GM19023 (cell line): ENCODE results near the gene DIABLO.
"Not testable (repeated sequence)": the region's sequence is repeated elsewhere in the genome, so short reads cannot be mapped to it uniquely, and the experiment has no call there.

Source experiments
- ATAC-seq: cut with Tn5 transposase; IDR thresholded peaks from one replicate; pipeline ENCODE4 v1.9.1; 2021; ENCODE audit warnings: mild to moderate bottlenecking, moderate library complexity; ENCODE audit not compliant: unreplicated experiment

The DIABLO gene

DNA sequence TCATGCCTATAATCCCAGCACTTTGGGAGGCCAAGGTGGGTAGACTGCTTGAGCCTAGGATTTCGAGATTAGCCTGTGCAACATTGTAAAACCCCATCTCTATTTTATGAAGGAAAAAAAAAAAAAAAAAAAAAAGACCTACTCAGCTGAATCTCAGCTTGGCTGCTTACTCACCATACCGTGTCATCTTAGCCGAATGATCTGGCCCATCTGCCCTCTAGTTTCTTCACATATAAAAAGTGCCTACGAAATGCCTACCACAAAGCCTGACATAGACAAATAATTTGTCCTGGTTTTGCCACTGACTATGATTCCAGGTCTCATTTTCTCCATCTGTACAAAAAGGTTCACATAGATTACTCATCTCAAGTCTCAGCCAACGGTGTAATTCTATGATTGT is 10.1 kb downstream of the DIABLO start:
- no peak for ATAC-seq

DNA sequence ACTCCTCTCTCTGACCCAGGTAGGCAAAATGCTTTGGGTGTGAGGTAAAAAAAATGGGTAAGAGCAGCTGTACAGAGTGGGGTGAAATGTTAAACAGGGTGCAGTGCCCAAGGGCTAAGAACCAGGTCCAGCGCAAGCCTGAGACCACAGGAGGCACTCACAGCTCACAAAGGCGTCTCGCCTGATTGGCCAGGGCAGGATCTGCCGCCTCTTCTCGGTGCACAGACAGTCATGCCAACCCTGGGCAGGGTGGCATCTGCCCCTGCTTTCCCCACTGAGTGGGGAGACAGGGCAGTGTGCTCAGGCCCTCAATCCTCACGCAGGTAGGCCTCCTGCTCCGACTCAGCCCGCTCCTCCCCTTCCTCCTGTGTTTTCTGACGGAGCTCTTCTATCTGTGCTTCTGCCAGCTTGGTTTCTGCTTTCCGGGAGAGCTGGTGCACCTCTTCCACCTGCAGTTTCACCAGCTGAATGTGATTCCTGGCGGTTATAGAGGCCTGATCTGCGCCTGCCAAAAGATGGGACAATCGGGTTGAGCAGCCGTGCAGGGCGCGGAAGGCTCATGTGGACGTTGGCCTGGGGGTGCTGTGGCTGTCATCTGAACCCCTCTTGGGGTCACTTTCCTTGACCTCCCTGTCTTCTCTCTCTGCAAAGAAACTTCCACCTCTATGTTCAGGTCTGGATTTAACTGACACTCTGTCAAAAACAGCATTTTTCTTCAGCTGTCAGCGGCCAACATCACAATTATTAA is 17.6 kb downstream of the DIABLO start:
- no peak for ATAC-seq

DNA sequence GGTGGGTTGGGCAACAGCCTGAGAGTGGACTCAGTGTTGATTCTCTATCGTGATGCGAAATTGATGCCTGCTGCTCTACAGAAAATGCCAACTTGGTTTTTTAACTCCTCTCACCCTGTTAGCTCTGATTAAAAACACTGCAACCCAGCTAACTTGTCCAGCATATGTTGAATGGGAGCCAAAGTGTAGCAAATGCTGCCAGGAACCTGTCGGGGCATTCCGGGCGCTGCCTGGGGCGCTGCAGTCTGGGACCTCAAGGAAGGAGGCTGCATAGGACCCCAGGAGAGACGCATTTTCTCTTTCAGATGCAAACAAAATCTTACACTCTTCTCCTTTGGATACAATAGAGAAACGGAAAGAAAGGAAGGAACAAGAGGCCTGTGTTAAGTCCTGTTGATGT is 18.5 kb downstream of the DIABLO start:
- no peak for ATAC-seq

DNA sequence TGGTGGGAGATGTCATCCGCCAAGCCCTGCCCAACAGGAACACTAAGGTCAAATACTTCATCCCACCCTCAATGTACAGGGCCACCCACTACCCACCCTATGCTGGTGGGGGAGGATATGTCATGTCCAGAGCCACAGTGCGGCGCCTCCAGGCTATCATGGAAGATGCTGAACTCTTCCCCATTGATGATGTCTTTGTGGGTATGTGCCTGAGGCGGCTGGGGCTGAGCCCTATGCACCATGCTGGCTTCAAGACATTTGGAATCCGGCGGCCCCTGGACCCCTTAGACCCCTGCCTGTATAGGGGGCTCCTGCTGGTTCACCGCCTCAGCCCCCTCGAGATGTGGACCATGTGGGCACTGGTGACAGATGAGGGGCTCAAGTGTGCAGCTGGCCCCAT is 18.9 kb downstream of the DIABLO start:
- no peak for ATAC-seq

DNA sequence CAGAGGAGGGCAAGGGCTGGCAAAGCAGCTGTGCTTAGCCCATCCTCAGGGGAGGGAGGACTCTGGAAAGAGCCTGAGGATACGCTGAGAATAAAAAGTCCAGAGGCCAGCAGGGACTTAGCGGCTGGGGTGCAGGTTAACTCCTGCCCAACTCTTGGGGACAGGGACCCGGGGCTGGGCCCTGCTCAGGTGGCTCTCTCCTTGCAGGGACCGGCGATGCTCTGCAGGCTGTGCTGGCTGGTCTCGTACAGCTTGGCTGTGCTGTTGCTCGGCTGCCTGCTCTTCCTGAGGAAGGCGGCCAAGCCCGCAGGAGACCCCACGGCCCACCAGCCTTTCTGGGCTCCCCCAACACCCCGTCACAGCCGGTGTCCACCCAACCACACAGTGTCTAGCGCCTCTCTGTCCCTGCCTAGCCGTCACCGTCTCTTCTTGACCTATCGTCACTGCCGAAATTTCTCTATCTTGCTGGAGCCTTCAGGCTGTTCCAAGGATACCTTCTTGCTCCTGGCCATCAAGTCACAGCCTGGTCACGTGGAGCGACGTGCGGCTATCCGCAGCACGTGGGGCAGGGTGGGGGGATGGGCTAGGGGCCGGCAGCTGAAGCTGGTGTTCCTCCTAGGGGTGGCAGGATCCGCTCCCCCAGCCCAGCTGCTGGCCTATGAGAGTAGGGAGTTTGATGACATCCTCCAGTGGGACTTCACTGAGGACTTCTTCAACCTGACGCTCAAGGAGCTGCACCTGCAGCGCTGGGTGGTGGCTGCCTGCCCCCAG is 19.6 kb downstream of the DIABLO start:
- no peak for ATAC-seq

DNA sequence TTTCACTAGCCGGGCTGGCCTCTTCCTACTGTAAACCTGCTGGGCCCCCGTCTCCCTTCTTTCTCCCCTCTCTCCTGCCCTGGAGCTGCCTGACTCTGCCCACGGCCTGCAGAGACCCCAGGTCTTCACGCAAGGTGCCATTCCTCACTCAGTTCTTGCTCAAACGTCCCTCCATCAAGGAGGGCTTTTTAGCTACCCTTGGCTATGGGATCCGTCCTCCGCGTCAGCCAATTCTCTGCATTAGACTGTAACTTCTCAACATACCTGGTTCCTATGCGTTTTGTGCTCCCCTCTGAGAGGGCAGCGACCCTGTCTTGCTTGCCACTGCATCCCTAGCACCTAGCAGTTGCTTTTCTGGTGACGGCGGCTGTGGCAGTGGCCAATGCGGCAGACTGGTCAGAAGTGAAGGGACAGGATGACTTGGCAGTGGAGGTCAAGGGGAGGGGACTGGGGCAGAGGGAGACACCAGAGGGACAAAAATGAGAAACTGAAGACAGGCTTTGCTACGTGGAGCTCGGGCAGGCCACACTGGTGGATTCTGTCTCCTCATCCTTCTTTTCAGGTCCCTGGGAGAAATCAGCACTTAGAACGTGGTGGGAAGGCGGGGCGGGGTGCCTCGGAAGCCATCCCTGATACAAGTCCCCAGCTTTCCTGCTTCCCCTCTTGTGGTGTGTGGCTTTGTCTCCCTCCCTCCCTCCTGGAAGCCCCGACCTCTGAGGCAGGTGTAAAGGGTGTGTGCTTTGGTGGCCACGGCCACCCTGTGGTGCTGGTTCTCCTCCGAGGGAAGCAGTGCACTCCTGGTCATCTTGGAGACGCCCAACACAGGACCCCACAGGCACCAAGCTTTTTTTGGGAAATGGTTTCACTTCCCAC is 20.6 kb downstream of the DIABLO start:
- no peak for ATAC-seq

DNA sequence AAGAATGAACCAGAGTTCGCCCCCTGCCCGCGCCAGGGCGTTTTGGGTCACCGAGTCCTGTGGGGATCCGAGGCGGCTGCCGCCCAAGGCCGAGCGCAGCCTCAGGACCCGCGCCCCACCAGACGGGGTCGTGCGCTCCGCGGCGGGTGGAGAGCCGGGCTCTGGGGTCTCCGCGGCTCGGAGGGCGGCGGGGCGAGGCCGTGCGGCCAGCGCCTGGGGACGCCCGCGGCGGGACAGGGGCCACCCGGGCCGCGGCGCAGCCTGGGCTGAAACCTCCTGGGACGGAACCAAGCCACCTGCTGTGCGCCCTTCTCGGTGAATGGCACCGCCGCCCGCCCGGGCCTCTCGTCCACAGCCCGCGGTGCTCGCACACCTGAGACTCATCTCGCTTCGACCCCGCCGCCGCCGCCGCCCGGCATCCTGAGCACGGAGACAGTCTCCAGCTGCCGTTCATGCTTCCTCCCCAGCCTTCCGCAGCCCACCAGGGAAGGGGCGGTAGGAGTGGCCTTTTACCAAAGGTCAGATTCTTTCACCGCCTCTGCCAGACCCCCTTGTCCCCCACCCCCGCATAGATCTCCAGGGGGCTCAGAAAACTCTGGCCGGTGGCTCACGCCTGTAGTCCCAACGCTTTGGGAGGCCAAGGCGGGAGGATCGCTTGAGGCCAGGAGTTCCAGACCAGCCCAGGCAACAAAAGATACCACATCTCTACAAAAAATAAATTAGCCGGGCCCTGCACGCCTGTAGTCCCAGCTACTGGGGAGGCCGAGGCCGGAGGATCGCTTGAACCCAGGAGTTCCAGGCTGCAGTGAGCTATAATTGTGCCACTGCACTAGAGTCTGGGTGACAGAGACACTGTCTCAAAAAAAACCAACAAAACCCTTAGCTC is 21.4 kb downstream of the DIABLO start:
- ATAC-seq, result no peak

DNA sequence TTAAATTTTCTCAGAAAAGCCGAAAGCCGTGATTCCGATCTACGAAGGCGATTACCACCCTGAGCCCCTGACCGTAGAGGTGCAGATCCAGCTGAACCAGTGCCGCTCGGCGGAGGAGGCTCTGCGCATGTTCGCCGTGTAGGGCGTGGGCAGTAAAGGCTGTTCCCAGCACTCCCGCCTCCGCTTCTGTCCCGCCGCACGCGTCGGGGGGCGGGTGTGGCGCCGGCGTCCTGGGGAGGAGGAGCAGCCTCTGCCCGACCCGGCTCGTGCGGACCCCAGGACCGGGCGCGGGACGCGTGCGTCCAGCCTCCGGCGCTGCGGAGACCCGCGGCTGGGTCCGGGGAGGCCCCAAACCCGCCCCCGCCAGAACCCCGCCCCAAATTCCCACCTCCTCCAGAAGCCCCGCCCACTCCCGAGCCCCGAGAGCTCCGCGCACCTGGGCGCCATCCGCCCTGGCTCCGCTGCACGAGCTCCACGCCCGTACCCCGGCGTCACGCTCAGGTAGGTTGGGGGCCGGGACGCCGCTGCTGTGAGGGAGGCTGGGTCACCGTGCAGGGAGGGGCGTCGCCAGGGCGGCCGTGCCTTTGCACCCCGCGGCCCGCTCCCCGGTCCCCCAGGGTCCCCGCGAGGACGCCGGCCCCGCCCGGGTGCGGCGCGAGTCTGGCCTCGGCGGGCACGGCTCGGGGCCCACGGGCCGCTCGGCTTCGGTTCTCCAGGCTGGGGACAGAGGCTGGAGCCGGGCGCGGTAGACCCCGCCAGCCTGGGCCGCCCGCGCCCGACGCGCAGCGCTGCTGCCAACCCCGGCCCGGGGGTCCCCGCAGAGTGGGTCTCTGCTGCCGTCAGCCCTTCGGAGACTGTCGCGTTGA is 22.3 kb downstream of the DIABLO start, which contains the start of gene B3GNT4:
TSS of gene B3GNT4 (plus strand) at position 409 of the 866 bp plus-strand sequence. CDS start 910 bp downstream, outside the sequence.
- no peak for ATAC-seq

DNA sequence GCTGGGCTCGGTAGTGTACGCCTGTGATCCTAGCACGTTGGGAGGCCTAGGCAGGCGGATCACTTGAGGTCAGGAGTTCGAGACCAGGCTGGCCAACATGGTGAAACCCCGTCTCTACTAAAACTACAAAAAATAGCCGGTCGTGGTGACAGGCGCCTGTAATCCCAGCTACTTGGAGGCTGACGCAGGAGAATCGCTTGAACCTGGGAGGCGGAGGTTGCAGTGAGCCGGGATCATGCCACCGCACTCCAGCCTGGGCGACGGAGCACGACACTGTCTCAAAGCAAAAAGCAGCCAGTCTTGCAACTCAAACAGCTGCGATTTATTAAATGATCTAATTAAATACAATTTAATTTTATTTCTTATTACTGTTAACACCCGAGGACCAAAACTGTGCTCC is 23.0 kb downstream of the DIABLO start:
- ATAC-seq, result not testable (repeated sequence)

DNA sequence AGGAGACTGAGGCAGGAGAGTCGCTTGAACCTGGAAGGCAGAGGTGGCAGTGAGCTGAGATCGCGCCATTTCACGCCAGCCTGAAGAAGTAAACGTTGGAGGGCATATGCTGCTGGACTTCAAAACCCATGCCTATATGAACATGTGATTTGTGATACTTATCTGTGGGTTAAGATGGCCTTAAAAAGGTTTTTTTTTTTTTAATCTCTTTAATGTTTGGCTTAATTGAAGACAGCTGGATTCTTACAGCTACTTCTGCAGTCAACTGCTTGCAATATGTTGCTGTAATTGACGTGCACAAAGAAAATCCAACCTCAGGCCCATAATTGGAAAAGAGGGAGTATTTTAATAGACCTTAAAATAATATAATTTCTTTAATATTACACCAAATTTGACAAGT is 23.8 kb downstream of the DIABLO start:
- ATAC-seq, result no peak

DNA sequence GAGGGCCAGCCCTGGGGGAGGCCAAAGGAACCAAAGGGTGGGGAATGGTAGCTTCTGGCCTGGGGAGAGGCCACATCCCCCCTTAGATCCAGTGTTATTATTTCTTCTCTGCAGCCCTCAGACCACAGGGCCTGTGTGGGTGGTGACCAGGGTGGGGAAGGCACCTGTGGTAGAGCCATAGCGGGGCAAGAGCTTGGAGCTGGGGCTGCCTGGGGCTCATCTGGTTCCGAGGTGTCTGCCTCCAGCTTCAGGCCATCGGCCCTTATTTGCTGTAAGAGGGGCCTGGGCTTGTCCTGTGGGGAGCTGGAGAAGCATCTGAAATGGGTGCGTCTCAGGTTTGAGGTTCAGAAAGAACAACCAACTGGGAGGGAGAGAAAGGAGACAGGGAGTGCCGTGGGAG is 24.5 kb downstream of the DIABLO start:
- ATAC-seq, result no peak

DNA sequence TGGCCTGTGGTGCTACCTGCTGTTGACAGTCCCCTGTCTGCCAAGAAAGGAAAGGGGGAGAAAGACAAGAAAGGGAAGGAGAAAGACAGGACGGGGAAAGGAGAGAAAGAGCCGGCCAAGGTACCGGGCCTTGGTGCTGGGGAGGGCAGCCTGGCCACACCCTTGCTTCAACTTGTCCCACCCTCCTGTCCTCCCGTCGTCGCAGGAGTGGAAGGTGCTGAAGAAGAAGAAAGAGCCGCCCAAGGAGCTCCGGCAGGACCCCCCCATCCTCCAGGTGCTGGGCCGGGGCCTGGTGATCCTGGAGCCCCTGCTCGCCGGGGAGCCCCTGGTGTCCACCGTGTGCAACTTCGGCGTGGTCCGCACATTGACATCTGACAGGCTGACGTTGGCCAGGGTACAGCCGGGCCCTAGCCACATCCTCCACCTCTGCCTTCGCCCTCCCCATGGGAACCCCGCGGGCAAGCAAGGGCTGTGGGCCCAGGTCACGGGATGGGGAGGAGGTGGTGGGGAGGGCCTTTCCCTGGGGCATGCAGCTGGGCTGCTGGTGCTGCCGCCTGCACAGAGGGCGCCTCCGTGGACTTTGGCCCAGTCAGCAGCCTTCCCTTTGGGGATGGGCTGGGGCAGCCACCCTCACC is 25.2 kb downstream of the DIABLO start:
- no peak for ATAC-seq

DNA sequence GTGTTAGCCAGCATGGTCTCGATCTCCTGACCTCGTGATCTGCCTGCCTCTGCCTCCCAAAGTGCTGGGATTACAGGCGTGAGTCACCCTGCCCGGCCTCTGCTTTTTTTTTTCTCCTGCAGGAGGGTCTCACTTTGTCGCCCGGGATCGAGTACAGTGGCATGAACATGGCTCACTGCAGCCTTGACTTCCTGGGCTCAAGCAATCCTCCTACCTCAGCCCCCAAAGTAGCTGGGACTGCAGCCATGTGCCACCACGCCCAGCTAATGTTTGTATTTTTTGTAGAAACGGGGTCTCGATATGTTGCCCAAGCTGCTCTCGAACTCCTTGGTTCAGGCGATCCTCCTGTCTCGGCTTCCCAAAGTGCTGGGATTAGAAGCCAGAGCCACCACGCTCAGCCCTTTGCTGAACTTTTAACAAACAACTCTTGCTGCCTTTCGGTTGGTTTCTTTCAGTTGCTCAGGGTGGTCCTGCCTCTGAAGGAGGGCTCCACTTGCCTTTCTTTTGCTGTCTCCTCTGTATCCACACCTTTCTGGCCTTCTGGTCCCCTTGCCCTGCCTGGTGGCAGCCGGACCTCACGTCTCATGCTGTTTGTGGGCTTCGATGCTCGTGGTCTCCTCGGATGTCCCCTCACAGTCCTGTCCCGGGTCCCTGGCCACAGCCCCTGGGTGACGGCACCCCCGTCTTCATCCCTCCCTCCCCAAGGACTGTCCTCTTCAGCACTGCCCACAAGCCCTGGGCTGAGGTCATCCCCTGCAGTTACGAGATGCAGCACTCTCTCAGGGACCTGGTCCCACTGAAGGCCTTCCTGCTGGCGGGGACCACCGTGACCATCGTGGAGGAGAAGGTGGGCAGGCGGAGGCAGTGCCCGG is 26.1 kb downstream of the DIABLO start:
- ATAC-seq, result no peak

DNA sequence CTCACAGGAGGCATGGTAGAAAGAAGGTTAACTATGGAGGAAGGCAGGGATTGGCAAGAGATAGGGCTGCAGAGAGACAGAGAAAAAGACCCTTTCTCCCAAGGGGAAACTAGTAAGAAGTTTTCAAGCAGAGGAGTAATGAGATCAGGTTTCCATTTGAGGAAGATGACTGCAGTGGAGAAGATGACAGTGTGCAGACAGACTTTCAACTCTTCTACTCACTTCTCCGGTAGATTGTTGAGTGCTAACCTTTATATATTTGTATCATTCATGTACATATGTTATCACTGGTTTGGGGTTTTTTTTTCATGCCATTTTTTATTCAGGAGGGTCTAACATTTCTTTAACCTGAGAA is 28.3 kb downstream of the DIABLO start:
- ATAC-seq, result no peak

DNA sequence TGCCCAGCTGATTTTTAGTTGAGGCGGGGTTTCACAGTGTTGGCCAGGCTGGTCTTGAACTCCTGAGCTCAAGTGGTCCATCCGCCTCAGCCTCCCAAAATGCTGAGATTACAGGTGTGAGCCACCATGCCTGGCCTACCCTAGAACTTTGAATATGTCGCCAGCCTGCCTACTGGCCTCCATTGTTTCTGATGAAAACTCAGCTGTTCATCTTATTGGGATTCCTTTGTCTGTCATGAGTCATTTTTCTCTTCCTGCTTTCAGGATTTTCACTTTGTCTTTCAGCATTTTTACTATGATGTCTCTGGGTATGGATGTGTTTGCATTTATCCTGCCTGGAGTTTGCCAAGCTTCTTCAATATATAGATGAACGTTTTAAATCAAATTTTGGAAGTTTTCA is 30.4 kb downstream of the DIABLO start:
- no peak for ATAC-seq

DNA sequence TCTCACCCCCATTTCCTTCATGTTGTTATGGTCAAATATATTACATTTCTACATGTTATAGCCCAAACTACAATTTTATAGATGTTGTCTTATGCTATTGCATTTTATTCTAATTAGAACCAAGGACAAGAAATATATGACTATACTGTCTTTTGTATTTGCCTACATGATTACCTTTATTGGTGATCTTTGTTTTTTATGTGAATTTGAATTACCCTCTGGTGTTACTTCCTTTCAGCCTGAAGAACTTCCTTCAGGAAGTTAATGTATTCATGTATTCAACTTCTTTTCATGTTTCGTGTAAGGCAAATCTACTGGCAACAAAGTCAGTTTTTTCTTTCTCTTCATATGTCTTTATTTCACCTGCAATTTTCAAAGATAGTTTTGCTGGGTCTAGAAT is 31.0 kb downstream of the DIABLO start:
- no peak for ATAC-seq

DNA sequence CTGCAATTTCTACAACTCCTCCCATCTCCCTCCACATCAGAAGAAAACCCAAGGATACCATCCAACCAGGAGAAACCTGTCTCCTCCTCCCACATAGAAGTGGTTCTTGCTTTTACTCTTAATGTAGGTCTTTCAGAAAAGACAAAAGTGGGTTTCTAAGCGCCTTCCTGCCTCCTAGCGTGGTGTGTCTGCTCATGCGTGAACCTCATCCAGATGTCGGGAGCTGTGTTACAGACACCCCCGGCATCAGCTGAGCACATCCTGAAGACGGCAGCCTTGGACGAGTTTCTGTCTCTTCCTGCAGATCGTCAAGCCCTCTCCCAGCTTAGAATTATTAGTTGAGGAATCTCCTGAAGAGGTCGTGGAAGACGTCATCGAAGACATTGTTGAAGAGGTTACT is 33.4 kb downstream of the DIABLO start:
- no peak for ATAC-seq
